Heart left ventricle (tissue), 16 donors: Measurements from ENCODE around the gene BRCA2. TPM values are rescaled to one million over a fixed set of nuclear protein-coding genes. Genes with fewer than 3 reads are reported as not detected.

Source experiments
- ATAC-seq, 4 donors: fragments of 200-7000 bp; cut with Tn5 transposase; one replicate each; pipeline ENCODE4 v1.9.1; 2020 to 2022; ENCODE audit warnings: moderate library complexity in 4 of 4, mild to moderate bottlenecking in 3 of 4, moderate number of reproducible peaks in 1 of 4
- DNase-seq, 5 donors: peaks; one replicate each; pipeline ENCODE4 v3.0.0-alpha.2; 2020
- H3K27ac ChIP-seq, 12 donors: fragments of 200-600 bp; sonication (generic) in 4 of 12; one replicate each; pipeline versions ENCODE4 v1.5.0 to v1.8.0; 2016 to 2022; ENCODE audit warnings: mild to moderate bottlenecking in 2 of 12
- H3K27me3 ChIP-seq, 9 donors: fragments of 200-600 bp; sonication (generic) in 2 of 9; one replicate each; pipeline versions ENCODE4 v1.5.1 to v1.8.0; 2016 to 2022; ENCODE audit warnings: mild to moderate bottlenecking in 3 of 9
- H3K36me3 ChIP-seq, 9 donors: fragments of 200-600 bp; sonication (generic) in 2 of 9; one replicate each; pipeline versions ENCODE4 v1.5.0 to v1.8.0; 2018 to 2022; ENCODE audit warnings: mild to moderate bottlenecking in 2 of 9
- H3K4me1 ChIP-seq, 12 donors: fragments of 200-600 bp; sonication (generic) in 4 of 12; one replicate each; pipeline versions ENCODE4 v1.5.0 to v1.8.0; 2016 to 2022; ENCODE audit warnings: mild to moderate bottlenecking in 3 of 12
- H3K4me3 ChIP-seq, 12 donors: fragments of 200-600 bp; sonication (generic) in 4 of 12; one replicate each; pipeline versions ENCODE4 v1.5.0 to v1.8.0; 2017 to 2022; ENCODE audit warnings: mild to moderate bottlenecking in 9 of 12, moderate library complexity in 4 of 12
- H3K9me3 ChIP-seq, 12 donors: fragments of 200-600 bp; sonication (generic) in 4 of 12; one replicate each; pipeline versions ENCODE4 v1.5.0 to v1.8.0; 2016 to 2022; ENCODE audit warnings: mild to moderate bottlenecking in 1 of 12
- POLR2A ChIP-seq, 2 donors: fragments of 450-650 bp; IDR thresholded peaks; one replicate each; pipeline ENCODE4 v1.6.1; 2017; ENCODE audit warnings: antibody characterized with exemption in 2 of 2, mild to moderate bottlenecking in 2 of 2, moderate library complexity in 2 of 2
- WGBS, 4 donors: extraction: QIAGEN DNeasy Blood & Tissue Kit in 2 of 4; methylation state at CpG; one replicate each; pipeline versions ENCODE4 v1.1.5 to v1.1.7; 2013 to 2018; 5-methylcytosine and 5-hydroxymethylcytosine counted together
- intact Hi-C, 10 donors: fragments of 100-400 bp; cut with DNase I; formaldehyde crosslinking; loops; one replicate each; pipeline versions ENCODE4 v1.11.1 to v1.14.2; 2022
- polyA plus RNA-seq, 2 donors: library from polyadenylated mRNA; stranded (reverse); fragments of 200-250 nt; gene quantifications; one replicate each; pipeline ENCODE4 v1.2.3, GENCODE V29; 2013
- total RNA-seq, 9 donors: library from RNA; depleted of rRNA in 2 of 9; stranded (reverse); fragments of >200 nt in 2 of 9; fragmentation: NEBNext Ultra II Directional in 3 of 9; extraction: Animal tissue kit (Norgen Biotek cat#: 25700) in 3 of 9; gene quantifications; one replicate each; pipeline versions ENCODE4 v1.1.0 to v1.2.4, GENCODE V29; 2016 to 2023
- TF ChIP-seq, protein P1 (sequence below), 12 donors: fragments of 200-600 bp; sonication (generic) in 4 of 12; IDR thresholded peaks; one replicate each; pipeline versions ENCODE4 v1.5.0 to v1.8.0; 2018 to 2022; ENCODE audit warnings: antibody characterized with exemption in 12 of 12, mild to moderate bottlenecking in 5 of 12
- donor health status: ischemic (EF 13 %, LVEDD 7.1; RV severe dilation, severe dysfunction).
- donor health status: healthy with polysubstance abuse.
- donor health status: DM: no; HTN: yes; CAD: no.
- donor health status: DM: no; HTN: no; CAD: no.
- donor health status: ischemic (EF 25% LVEDD 6.9; RV normal size, moderate dysfunction).
- donor health status: ischemic (EF 25% LVEDD 5.7; RV mildly dilated, moderate dysfunction).
- donor health status: healthy.
- donor health status: DM: yes; HTN: yes; CAD: no.
- donor health status: ischemic (EF 35%, LVEDD 5.7; RV mildly dilated, moderate dysfunction).
- donor health status: nonischemic (EF 11% LVEDD 7.7; RV severe dilation, severe dysfunction).
- donor health status: DM: yes; HTN: yes; CAD: no.
- donor health status: PGD.
- donor health status: ischemic (EF 29% LVEDD 5.4; RV normal size, mild dysfunction).
- donor health status: nonischemic (EF 23%, LVEDD 6.1; RV moderate dilation, normal function).

BRCA2 gene
- total and polyA plus RNA-seq, 11 donors = 0.04 to 5.2 (median 0.28) TPM

- intact Hi-C loops = loop anchor here in 4 of 10 donors (5.0 to 10.0 kb wide), 4 partner anchors 221 to 491 kb away; partner anchors contain the start of gene N4BP2L2 (in 1 of the 4)
- peak overlapping the region; percentile 43 to 91 (median 79) for H3K4me3 ChIP-seq
- 0 to 2% (median 0%) methylated on average over 12 to 13 of the region's 13 CpGs for WGBS, 4 donors
- H3K27me3 ChIP-seq = no peaks in the 10 kb centered on the region
- TF ChIP-seq, protein P1, sequence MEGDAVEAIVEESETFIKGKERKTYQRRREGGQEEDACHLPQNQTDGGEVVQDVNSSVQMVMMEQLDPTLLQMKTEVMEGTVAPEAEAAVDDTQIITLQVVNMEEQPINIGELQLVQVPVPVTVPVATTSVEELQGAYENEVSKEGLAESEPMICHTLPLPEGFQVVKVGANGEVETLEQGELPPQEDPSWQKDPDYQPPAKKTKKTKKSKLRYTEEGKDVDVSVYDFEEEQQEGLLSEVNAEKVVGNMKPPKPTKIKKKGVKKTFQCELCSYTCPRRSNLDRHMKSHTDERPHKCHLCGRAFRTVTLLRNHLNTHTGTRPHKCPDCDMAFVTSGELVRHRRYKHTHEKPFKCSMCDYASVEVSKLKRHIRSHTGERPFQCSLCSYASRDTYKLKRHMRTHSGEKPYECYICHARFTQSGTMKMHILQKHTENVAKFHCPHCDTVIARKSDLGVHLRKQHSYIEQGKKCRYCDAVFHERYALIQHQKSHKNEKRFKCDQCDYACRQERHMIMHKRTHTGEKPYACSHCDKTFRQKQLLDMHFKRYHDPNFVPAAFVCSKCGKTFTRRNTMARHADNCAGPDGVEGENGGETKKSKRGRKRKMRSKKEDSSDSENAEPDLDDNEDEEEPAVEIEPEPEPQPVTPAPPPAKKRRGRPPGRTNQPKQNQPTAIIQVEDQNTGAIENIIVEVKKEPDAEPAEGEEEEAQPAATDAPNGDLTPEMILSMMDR (IDR thresholded peaks at IDR 0.05) = no peak
- TF ChIP-seq POLR2A (IDR thresholded peaks at IDR 0.05) = no peak
- no peaks in the 10 kb centered on the region for H3K9me3 ChIP-seq
- H3K4me1 ChIP-seq = peaks cover 0 to 29% (median 5%) of the 10 kb centered on the region in 12 donors
- ATAC-seq = no peak
- DNase-seq = no peak
- H3K27ac ChIP-seq = peak overlapping the region in 11 of 12 donors; percentile 38 to 99 (median 93)
- H3K36me3 ChIP-seq = no peaks in the 10 kb centered on the region
These were observed 676 bp downstream of the BRCA2 start for GRCh38 chr13:32316028-32316339.

DNA sequence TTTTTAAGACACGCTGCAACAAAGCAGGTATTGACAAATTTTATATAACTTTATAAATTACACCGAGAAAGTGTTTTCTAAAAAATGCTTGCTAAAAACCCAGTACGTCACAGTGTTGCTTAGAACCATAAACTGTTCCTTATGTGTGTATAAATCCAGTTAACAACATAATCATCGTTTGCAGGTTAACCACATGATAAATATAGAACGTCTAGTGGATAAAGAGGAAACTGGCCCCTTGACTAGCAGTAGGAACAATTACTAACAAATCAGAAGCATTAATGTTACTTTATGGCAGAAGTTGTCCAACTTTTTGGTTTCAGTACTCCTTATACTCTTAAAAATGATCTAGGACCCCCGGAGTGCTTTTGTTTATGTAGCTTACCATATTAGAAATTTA lies 1.2 kb downstream of the BRCA2 start:
- peak overlapping the region in 4 of 12 donors; percentile 90 to 99 (median 96) for H3K27ac ChIP-seq
- ATAC-seq = no peak
- H3K4me3 ChIP-seq = peak overlapping the region in 9 of 12 donors; percentile 66 to 91 (median 81)
- H3K4me1 ChIP-seq = peaks cover 0 to 29% (median 5%) of the 10 kb centered on the region in 12 donors
- WGBS, 4 donors = 71 to 74% (median 73%) methylated on average over 6 of the region's 6 CpGs
- no peaks in the 10 kb centered on the region for H3K36me3 ChIP-seq
- TF ChIP-seq, protein P1 (IDR thresholded peaks at IDR 0.05) = no peak
- no peak for TF ChIP-seq POLR2A (IDR thresholded peaks at IDR 0.05)
- no peaks in the 10 kb centered on the region for H3K27me3 ChIP-seq
- intact Hi-C loops = loop anchor here in 4 of 10 donors (5.0 to 10.0 kb wide), 4 partner anchors 221 to 492 kb away; partner anchors contain the start of gene N4BP2L2 (in 1 of the 4)
- no peaks in the 10 kb centered on the region for H3K9me3 ChIP-seq
- no peak for DNase-seq

- Histone ChIP-seq H3K27me3 (no peaks in the 10 kb centered on the region), H3K4me3 (no peak overlapping the region), H3K27ac (peak overlapping the region in 1 of 12 donors; percentile 99), H3K4me1 (peaks cover 0 to 29% (median 5%) of the 10 kb centered on the region in 12 donors), H3K36me3 (no peaks in the 10 kb centered on the region), H3K9me3 (no peaks in the 10 kb centered on the region)
- no peak for TF ChIP-seq POLR2A (IDR thresholded peaks at IDR 0.05)
- TF ChIP-seq, protein P1 (IDR thresholded peaks at IDR 0.05) = no peak
- no peak for DNase-seq
- intact Hi-C loops = loop anchor here in 4 of 10 donors (5.0 to 10.0 kb wide), 4 partner anchors 219 to 493 kb away; partner anchors contain the start of gene N4BP2L2 (in 1 of the 4)
- no peak for ATAC-seq
- 83 to 88% (median 86%) methylated on average over 2 of the region's 2 CpGs for WGBS, 4 donors
These were observed 2.6 kb downstream of the BRCA2 start for GRCh38 chr13:32317716-32318465.

DNA sequence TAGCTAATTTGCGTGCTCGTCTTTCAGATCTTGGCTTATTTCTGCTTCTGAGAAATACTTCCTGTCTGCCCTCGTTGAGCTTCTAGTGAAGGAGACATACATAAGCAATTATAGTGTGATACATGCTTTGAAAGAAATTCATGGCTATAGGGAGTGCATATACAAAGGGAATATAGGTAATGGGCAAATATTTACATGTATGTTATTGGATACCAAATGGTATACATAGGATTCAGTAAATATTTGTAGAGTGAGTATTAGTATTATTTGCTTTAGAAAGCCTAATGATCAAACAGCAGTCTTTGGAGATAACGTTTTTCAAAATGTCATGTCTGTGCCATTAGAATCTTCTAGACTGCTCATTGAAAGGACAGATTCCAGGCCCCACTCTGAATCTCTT lies 5.2 kb downstream of the BRCA2 start:
- no peak for TF ChIP-seq POLR2A (IDR thresholded peaks at IDR 0.05)
- TF ChIP-seq, protein P1 (IDR thresholded peaks at IDR 0.05) = no peak
- H3K27me3 ChIP-seq = no peaks in the 10 kb centered on the region
- ATAC-seq = no peak
- no peaks in the 10 kb centered on the region for H3K36me3 ChIP-seq
- intact Hi-C loops = no loop called here
- H3K9me3 ChIP-seq = no peaks in the 10 kb centered on the region
- no peak overlapping the region for H3K4me3 ChIP-seq
- WGBS, 4 donors = 80 to 91% (median 87%) methylated on average over 4 of the region's 4 CpGs
- DNase-seq = no peak
- H3K4me1 ChIP-seq = peaks cover 0 to 20% (median 3%) of the 10 kb centered on the region in 12 donors
- no peak overlapping the region for H3K27ac ChIP-seq
